Activated T-cell treated with anti-CD3 and anti-CD28 coated beads, Interleukin-2, amount 50 U/mL, for 72 hours (primary cell): Measurements from ENCODE around the gene GAK. TPM values are rescaled to one million over a fixed set of nuclear protein-coding genes. Genes with fewer than 3 reads are reported as not detected.
A peak's percentile ranks its signal among the peaks of the same experiment; 100 is the strongest.

Experiments
- ATAC-seq, 2 donors: fragments of 150-1000 bp; cut with Tn5 transposase; replicated peaks in 1 of 2; 2 replicates each; pipeline ENCODE4 v1.10.0; 2021; ENCODE audit warnings: moderate library complexity in 2 of 2, mild to moderate bottlenecking in 1 of 2
- DNase-seq, 2 donors: peaks; one replicate each; pipeline ENCODE4 v3.0.0; 2021 to 2022; ENCODE audit warnings: mixed read lengths in 1 of 2
- H3K27ac Mint-ChIP-seq: one replicate; pipeline ENCODE4 v1.8.0; 2022; ENCODE audit warnings: mild to moderate bottlenecking, moderate library complexity, mixed read lengths
- H3K27me3 Mint-ChIP-seq: one replicate; pipeline ENCODE4 v1.8.0; 2022; ENCODE audit warnings: low read depth, mixed read lengths
- H3K36me3 Mint-ChIP-seq, 2 donors: one replicate each; pipeline ENCODE4 v1.8.0; 2022; ENCODE audit warnings: mixed read lengths in 2 of 2, mild to moderate bottlenecking in 1 of 2; ENCODE audit not compliant: insufficient read depth in 2 of 2
- H3K4me1 Mint-ChIP-seq: one replicate; pipeline ENCODE4 v1.8.0; 2022; ENCODE audit warnings: low read depth, mixed read lengths
- H3K4me3 Mint-ChIP-seq, 2 donors: one replicate each; pipeline ENCODE4 v1.8.0; 2022; ENCODE audit warnings: mild to moderate bottlenecking in 2 of 2, mixed read lengths in 2 of 2, moderate library complexity in 2 of 2
- H3K9me3 Mint-ChIP-seq, 2 donors: one replicate each; pipeline ENCODE4 v1.8.0; 2022; ENCODE audit warnings: mixed read lengths in 2 of 2
- total RNA-seq, 2 donors: library from RNA; stranded (reverse); gene quantifications; one replicate each; pipeline ENCODE4 v1.2.3, GENCODE V29; 2022

Gene GAK
- total RNA-seq, 2 donors from 2014 or later: 136 to 140 TPM

DNA sequence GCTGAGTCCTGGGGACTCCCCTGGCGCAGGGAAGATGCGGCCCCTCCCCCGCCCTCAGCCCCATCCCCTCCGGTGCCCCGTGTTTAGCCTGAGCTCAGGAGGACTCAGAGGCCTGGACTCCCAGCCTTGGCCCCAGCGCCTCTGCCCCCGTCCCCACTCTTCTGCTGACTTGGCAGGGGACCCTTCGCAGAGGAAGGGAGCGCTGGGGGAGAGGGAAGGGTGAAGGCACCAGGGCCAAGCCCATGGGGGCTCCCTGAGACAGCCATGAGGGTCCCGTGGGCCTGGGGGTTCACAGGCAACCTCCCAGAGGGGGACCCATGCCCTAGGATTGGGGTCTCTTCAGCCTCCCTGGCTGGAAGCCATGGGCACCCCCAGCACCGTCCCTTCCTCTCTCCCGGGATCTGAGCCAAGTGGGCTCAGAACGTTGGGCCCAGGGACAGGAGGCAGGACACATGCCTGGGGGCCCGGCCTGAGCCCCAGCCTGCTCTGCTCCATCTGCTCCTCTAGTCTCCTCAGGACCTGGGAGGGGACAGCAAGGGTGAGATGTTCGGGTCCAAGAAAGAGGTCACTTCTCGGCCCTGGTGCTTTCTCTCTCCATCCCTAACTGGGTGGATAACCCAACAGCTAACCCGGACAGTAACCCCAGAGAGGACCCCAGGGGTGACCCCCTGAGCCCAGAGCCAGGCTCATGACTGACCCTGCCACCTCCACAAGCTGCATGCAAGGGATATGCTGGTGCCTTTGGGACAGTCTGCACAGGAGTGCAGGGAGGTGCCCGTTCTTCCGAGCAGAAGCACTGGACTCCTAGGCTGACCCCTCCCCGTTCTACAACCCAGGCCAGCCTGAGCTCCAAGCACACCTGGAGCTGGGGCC is 104.7 kb downstream of the GAK start:
- no peak for DNase-seq
- Mint-ChIP-seq H3K27ac (no peak overlapping the region), H3K27me3 (peaks cover 41% of the 10 kb centered on the region), H3K4me3 (peak overlapping the region in 1 of 2 donors; percentile 56), H3K9me3 (peaks cover 0 to 2% of the 10 kb centered on the region in 2 donors), H3K36me3 (peaks cover 4% of the 10 kb centered on the region in 2 donors), H3K4me1 (no peaks in the 10 kb centered on the region)
- no peak for ATAC-seq

DNA sequence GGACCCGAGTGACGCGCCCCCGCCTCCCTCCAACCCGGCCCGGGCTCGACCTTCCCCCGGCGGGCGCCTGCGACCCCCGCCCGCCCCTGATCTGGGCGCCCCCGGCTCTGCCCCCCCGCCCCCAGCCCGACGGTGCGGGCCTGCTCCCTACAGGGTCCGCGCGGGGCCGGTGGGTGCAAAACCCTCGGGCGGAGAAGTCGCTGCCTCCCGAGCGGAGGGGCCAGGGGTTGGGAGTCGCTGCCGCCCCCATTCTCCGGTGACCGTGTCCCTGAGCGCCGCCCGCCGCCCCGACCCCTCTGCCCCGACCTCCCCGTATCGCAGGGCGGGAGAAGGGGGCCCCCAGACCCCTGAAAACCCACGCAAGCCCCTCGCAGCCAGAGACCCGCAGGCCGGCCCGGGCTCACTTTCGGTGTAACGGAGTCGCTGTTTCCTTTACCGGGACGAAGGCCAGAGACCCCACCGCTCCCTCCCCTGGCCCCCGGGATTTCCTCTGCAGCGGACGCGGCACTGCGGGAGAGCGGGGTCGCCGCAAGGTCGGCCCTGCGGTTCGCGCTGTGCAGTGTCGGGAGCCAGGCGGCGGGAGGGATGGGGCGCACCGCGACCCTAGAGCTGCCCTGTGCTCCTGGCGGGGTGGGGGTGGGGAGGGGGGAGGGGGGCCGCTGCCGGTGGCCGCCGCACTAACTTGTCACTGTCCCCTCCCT is 105.5 kb downstream of the GAK start:
- peaks cover 49% of the 10 kb centered on the region for H3K27me3 Mint-ChIP-seq
- no peak overlapping the region for H3K27ac Mint-ChIP-seq
- peaks cover 4% of the 10 kb centered on the region in 2 donors for H3K36me3 Mint-ChIP-seq
- no peak for DNase-seq
- no peaks in the 10 kb centered on the region for H3K4me1 Mint-ChIP-seq
- H3K4me3 Mint-ChIP-seq: peak overlapping the region in 1 of 2 donors; percentile 32
- no peak for ATAC-seq
- peaks cover 0 to 2% of the 10 kb centered on the region in 2 donors for H3K9me3 Mint-ChIP-seq

DNA sequence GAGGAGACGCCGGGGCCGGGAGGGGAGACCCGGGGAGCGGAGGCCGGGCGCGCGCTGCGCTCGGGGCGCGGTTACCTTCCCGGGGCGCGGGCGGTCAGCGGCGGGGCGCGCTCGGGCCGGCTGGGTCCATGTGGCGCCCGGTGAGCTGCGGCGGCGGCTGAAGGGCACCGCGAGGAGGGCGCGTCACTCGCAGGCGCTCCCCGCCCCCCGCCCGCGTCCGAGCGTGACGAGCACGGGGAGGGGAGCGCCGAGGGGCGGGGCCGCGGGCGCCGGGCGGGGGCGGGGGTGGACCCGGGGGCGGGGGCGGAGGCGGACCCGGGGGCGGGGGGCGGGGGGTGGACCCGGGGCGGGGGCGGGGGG is 106.2 kb downstream of the GAK start, which contains the start of gene CPLX1:
Gene CPLX1, minus strand, starts transcription at position 159 of the 360 bp plus-strand sequence. CDS start 1,607 bp downstream, outside the sequence.
- H3K9me3 Mint-ChIP-seq: no peaks in the 10 kb centered on the region
- ATAC-seq: peak; percentile 32 to 41

DNA sequence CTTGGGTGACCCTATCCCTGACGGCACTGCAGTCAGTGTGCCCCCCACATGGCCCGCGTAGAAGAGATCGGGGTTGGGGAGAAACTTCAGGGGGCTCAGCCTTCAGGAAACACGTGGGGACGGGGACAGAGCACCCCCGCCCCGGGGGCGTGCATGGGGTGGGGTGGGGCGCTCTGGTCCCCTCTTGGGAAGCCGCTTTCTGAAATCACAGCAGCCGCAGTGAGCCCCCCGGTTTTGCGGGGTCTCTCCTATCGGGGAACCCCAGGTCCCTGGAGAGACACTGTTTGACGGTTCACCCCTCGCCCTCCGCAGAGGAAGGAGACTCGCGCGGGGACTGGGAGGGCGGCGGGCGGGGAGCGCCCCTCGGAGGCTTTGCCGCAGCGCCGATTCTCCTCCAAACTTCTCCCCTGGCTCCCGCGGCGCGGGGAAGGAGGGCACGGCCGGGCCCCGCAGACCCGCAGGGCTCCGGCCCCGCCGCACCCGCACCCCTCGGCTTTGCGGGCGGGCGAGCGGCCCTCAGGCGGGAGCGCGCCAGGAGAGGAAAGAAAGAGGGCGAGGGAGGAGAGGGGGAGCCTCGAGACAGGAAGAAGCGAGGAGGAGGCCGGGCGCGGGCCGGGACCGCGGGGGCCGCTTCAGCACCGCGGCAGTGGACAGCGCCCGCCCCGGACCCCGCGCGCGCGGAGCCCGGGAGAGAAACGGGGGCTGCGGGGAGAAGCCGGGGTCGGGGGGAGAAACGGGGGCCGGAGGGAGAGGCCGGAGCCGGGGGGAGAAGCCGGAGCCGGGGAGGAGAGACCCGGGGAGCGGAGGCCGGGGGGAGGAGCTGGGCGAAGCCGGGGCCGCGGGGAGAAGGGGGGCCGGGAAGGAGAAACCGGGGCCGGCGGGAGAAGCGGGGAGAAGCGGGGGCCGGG is 106.8 kb downstream of the GAK start:
- Mint-ChIP-seq H3K4me3 (peak overlapping the region in 1 of 2 donors; percentile 61), H3K27me3 (peaks cover 52% of the 10 kb centered on the region), H3K36me3 (peaks cover 2 to 3% of the 10 kb centered on the region in 2 donors), H3K27ac (no peak overlapping the region), H3K4me1 (no peaks in the 10 kb centered on the region), H3K9me3 (no peaks in the 10 kb centered on the region)
- peak in 1 of 2 donors; percentile 27 for DNase-seq
- peak; percentile 42 to 55 for ATAC-seq

More for the DNA sequence above, 106.2 kb downstream of the GAK start, which contains the start of gene CPLX1:
- Mint-ChIP-seq H3K27me3 (peaks cover 52% of the 10 kb centered on the region), H3K36me3 (peaks cover 2 to 3% of the 10 kb centered on the region in 2 donors), H3K4me1 (no peaks in the 10 kb centered on the region), H3K27ac (no peak within 1 kb of the TSS), H3K4me3 (peak within 1 kb of the TSS in 1 of 2 donors; percentile 61)
- peak in 1 of 2 donors; percentile 19 for DNase-seq

DNA sequence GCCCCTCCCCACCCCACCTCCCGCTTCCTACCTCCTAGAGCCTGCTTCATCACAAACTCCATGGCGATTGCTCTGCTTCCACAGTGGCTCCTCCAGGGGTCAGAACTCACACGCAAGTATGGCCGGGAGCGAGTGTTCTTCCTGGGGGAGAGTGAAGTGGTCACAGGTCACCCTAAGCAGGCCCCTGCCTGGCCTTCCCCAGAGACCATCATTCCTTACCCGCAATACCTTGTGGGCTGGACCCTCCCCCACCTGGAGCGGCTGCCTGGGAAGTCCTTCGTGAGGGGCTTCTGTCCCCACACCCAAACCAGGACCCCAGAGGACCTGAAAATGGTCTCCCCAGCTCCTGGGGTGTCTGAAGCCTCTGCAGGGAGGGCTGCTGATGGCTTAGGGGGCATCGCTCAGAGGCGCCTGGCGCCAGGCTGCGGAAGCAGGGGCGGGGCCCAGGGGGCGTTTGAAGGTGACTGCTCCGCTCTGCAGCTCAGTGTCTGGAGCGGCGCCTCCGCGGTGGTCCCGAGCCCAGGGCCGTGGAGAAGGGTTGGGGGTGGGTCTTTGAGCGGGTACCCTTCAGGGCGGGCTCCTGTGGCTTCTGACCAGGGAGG is 107.6 kb downstream of the GAK start:
- ATAC-seq (no peak), DNase-seq (no peak)
- Mint-ChIP-seq H3K9me3 (no peaks in the 10 kb centered on the region), H3K4me3 (peak overlapping the region in 1 of 2 donors; percentile 61), H3K27ac (no peak overlapping the region), H3K4me1 (no peaks in the 10 kb centered on the region), H3K36me3 (peaks cover 2 to 3% of the 10 kb centered on the region in 2 donors), H3K27me3 (peaks cover 52% of the 10 kb centered on the region)

DNA sequence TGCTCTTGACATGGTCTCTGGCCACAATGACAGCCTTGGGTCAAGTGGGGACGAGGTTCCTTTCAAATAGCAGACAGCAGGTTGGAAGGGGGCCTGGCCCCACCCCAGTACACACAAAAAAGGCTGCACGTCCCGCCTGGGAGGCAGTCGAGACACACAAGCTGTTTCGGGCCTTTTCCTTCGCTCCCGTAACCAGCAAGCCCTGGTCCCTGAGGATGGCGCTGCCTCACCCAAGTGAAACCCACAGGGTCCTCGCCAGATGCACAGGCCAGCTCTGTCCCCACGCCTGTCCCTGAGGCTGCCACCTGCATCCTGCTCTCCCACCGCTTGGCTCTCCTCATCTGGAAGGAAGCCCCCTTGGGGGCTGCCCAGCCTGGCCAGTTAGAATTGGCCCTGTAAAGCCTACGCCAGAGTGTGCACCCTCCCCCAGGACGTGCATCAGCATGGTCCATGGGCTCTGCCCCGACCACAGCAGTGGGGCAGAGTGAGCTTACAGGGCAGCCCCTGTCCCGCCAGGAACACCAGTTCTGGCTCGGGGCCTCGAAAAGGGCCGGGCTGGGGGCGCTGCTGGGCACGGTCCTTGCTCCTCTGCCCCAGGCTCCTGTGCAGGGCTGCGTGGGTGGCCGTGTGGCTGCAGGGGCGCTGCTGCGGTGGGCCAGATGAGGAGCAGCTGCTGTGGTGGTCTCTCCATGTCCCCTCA is 108.2 kb downstream of the GAK start:
- DNase-seq: no peak

DNA sequence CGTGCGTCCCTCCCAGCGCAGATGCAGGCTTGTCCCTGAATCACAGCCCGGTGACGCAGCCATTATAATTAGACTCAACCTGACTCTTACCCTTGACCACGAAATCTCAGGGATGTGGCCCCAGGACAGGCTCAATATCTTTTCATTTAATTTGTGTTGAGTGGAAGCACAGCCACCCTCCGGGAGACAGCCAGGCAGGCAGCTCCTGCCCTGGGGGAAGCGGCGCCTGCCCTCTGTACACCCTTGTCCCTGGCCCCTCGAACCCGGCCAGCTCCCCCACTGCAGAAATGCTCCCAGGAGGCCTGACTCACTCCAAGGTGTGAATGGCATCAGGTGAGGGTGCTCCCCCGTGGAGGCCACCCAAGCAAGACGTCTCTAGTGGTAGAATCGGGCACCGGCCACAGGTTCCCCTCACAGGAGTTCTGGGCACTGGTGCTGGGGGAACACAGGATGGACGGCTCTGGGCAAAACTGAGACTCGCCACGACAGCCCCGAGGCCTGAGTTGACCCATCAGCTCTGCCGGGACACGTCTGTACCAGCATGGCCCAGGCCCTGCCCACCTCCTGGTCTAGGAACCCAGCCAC is 108.8 kb downstream of the GAK start:
- Mint-ChIP-seq H3K27me3 (peaks cover 46% of the 10 kb centered on the region), H3K4me3 (no peak overlapping the region), H3K9me3 (no peaks in the 10 kb centered on the region), H3K27ac (no peak overlapping the region), H3K36me3 (peaks cover 2 to 3% of the 10 kb centered on the region in 2 donors), H3K4me1 (no peaks in the 10 kb centered on the region)
- DNase-seq (no peak), ATAC-seq (no peak)

More for the DNA sequence above, 108.2 kb downstream of the GAK start:
- no peaks in the 10 kb centered on the region for H3K9me3 Mint-ChIP-seq
- H3K4me3 Mint-ChIP-seq: no peak overlapping the region
- ATAC-seq: no peak
- H3K27ac Mint-ChIP-seq: no peak overlapping the region
- peaks cover 52% of the 10 kb centered on the region for H3K27me3 Mint-ChIP-seq
- H3K36me3 Mint-ChIP-seq: peaks cover 2 to 3% of the 10 kb centered on the region in 2 donors
- H3K4me1 Mint-ChIP-seq: no peaks in the 10 kb centered on the region

DNA sequence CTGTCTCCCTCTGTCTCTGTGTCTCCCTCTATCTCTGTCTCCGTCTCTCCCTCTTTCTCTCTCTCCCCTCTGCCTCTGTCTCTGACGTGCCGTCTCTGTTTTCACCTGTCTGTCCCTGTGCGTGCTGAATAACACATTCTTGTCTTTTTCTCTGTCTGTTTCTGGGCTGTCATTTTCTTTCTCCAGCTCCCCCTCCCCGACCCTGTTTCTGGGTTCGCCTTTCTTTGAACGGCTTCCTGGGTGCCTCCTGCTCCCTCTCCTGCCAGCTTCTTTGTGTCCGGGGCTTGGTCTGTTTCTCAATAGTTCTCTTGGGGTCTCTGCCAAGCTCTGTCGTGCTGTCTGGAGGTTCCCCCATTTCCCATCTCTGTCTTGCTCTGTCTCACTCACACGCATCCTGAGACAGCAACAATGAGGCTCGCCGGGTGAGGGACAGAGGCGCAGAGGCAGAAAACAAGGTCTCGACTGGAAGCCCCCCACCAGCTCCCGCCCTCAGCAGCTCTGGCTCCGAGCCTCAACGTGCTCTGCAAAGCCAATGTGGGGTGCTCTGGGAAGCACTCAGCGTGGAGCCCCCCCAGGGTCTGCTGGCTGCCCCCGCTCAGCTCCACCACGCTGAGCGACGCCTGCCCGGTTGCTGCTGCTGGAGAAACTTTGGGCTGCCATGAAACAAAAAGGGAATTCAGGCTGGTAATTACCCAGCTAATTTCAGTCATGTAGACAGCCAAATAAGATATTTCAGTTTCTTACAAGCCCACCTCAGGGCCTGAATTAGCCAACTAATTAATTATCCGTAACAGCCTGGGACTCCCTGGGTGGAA is 109.5 kb downstream of the GAK start:
- H3K4me1 Mint-ChIP-seq: no peaks in the 10 kb centered on the region
- no peaks in the 10 kb centered on the region for H3K9me3 Mint-ChIP-seq
- peaks cover 39% of the 10 kb centered on the region for H3K27me3 Mint-ChIP-seq

DNA sequence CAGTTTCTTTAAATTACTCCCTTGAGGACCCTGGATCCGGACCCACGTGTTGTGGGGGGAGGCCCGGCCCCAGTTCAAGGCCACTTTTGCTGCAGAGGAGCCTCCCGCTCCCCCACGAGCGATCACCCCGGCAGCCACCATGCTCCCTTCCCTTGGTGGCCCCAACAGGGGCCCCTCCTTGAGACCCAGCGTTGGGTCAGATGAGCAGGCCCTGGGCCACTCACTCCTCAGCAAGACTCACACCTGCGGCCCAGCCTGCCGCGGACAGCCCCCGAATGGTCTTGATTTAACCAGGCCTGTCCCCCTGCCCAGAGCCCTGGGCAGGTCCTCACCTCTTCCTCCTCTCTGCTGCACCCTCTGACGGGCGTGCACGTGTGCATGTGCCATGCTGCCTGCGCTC is 110.5 kb downstream of the GAK start:
- peaks cover 42% of the 10 kb centered on the region for H3K27me3 Mint-ChIP-seq
- ATAC-seq (no peak), DNase-seq (no peak)
- H3K27ac Mint-ChIP-seq: no peak overlapping the region
- no peaks in the 10 kb centered on the region for H3K36me3 Mint-ChIP-seq
- H3K9me3 Mint-ChIP-seq: no peaks in the 10 kb centered on the region
- H3K4me1 Mint-ChIP-seq: no peaks in the 10 kb centered on the region
- H3K4me3 Mint-ChIP-seq: no peak overlapping the region

More for the DNA sequence above, 109.5 kb downstream of the GAK start:
- H3K4me3 Mint-ChIP-seq: no peak overlapping the region
- no peak overlapping the region for H3K27ac Mint-ChIP-seq
- DNase-seq (no peak), ATAC-seq (no peak)
- no peaks in the 10 kb centered on the region for H3K36me3 Mint-ChIP-seq

DNA sequence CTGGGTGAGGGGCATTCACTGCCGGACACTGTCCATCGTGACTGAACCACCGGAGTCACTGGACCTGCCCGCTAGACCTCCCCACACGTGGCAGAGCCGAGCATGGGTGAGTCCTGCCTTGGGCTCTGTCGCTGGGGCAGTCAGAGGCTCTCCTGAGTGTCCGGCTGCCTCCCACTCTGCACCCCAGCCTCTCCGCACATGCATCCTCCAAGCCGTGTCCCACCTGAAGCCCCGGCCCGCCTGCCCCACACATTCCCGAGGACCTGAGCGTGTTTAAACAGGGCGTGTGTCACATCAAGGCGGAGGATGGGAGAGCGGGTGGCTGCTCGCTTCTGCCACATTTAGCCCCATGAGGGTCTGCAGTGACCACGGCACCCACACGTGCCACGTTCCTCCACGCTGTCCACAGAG is 110.9 kb downstream of the GAK start:
- Mint-ChIP-seq H3K27me3 (peaks cover 46% of the 10 kb centered on the region), H3K36me3 (no peaks in the 10 kb centered on the region), H3K9me3 (no peaks in the 10 kb centered on the region), H3K27ac (no peak overlapping the region), H3K4me3 (no peak overlapping the region), H3K4me1 (no peaks in the 10 kb centered on the region)
- DNase-seq (no peak), ATAC-seq (no peak)
